Rectal smooth muscle tissue (tissue), 1 donor: ENCODE measurements around the gene LANCL2.
"Not testable (repeated sequence)": the region's sequence is repeated elsewhere in the genome, so short reads cannot be mapped to it uniquely, and the experiment has no call there.

Source experiments
- H3K27ac ChIP-seq: one replicate; pipeline ENCODE4 v1.7.0; 2013; ENCODE audit warnings: low read depth, low read length, inconsistent platforms
- H3K27me3 ChIP-seq: one replicate; pipeline ENCODE4 v1.7.0; 2013; ENCODE audit warnings: low read length; ENCODE audit not compliant: control insufficient read depth, insufficient read depth
- H3K36me3 ChIP-seq: one replicate; pipeline ENCODE4 v1.7.0; 2013; ENCODE audit warnings: low read length; ENCODE audit not compliant: control insufficient read depth, insufficient read depth
- H3K4me1 ChIP-seq: one replicate; pipeline ENCODE4 v1.7.0; 2013; ENCODE audit warnings: low read length; ENCODE audit not compliant: control insufficient read depth, insufficient read depth
- H3K4me3 ChIP-seq: one replicate; pipeline ENCODE4 v1.7.0; 2013; ENCODE audit warnings: low read length
- H3K9ac ChIP-seq: one replicate; pipeline ENCODE4 v1.7.0; 2013; ENCODE audit warnings: low read length

LANCL2 gene

DNA sequence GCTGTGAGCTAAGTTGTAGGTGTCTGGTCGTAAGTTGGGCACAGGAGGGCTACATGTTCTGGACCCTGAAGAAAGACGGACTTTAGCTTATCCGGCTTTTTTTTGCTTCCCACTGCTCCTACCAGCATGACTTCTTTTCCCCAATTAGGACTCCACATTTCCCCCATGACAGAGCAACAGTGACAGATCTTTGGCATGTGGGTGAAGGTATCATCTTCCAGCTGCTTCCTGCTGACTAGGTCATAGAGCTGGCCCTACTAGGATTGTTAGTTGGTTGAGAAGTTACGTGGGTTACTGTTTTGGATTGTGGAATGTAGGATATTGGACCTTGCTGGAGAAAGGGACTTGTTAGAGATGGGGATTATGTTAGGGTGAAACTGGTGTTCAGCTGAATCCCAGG is 21.4 kb downstream of the LANCL2 start:
- H3K9ac ChIP-seq: no peak overlapping the region
- no peak overlapping the region for H3K27ac ChIP-seq
- H3K27me3 ChIP-seq: no peaks in the 10 kb centered on the region
- H3K4me3 ChIP-seq: no peak overlapping the region
- no peaks in the 10 kb centered on the region for H3K36me3 ChIP-seq
- no peaks in the 10 kb centered on the region for H3K4me1 ChIP-seq

DNA sequence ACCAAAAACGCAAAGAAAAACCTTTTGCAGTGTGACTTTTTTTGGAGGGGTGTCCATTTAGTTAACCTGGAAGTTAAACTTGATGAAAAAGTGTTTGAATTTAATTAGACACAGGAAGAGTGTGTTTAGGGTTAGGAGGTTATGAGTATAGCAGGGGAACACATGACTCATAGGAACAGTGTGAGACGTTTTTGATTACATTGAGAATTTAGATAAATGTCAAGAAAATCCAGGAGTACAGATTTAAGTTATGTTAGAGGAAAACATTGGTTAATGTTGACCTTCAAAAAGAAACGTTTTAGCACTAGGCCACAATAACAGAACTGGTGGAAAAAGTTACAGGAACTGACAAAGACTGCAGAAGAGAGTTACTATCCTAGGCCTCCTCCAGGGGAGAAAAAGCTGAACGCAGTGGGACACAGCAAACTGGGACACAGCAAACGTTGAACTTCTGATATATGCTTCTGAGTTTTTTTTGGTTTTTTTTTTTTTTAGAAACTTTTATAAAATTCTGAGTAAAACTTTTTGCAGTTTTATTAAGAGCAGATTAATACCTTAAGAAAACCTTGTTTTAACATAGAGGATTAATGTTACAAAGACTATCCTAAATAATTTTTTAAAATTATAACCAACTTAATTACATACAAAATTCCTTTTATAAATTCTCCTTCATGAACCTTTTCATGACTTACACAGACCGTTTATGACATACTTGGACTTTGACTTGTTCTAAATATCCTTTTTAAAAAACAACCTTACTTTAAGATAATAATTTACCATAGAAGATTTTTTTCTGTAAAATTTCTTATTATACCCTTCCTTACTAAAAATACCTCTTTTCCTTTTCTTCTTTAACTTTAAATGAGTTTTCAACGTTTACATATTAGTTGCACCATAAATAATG is 22.2 kb downstream of the LANCL2 start:
- no peak overlapping the region for H3K27ac ChIP-seq
- no peaks in the 10 kb centered on the region for H3K4me1 ChIP-seq
- H3K27me3 ChIP-seq: no peaks in the 10 kb centered on the region
- H3K36me3 ChIP-seq: no peaks in the 10 kb centered on the region
- no peak overlapping the region for H3K9ac ChIP-seq
- H3K4me3 ChIP-seq: no peak overlapping the region

DNA sequence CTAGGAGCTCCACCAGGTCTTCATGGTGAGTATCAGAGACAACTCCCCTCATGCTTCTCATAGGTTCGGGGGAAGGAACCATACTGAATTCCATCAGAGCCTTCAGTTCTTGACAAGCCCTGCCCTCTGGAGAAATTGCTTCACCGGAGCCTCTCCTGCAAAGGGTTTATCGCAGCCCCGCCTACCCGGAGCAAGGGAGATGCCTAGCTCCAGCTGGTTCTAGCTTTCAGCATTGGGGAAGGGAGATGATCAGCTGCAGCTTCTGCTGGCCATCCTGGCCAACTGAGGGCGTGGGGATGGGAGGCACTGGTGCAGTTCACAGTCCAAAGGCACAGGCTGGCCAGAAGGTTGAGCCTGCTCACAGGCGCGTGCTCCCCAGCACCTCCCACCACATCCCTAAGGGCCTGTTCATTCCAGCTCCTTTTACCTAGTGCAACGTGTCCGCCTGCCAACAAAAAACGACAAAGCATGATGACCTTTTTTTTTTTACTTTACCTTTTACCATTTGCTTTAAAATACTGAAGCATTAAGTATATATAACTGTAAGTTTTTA is 31.2 kb downstream of the LANCL2 start:
- no peaks in the 10 kb centered on the region for H3K4me1 ChIP-seq
- no peak overlapping the region for H3K4me3 ChIP-seq
- H3K27me3 ChIP-seq: no peaks in the 10 kb centered on the region
- H3K36me3 ChIP-seq: peaks cover 2% of the 10 kb centered on the region
- H3K27ac ChIP-seq: no peak overlapping the region
- H3K9ac ChIP-seq: no peak overlapping the region

DNA sequence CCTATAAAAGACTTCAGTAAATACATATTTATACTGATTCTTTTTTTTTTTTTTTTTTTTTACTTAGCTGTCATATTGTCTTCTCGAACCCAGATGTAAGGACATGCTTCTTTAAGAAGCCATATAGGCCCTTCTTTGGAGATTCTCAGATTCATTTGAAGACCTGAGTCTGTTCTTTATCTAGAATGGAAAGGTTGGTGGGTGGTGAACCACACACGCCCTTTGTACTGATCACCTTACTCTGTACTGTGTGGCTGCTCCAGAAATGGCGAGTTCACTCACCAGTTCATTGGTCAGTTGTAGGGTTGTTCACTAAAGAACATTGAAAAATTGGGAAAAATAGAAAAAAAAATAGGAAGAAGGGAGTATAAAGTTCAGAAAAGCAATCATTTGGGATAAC is 32.5 kb downstream of the LANCL2 start:
- Histone ChIP-seq H3K4me1 (no peaks in the 10 kb centered on the region), H3K9ac (no peak overlapping the region), H3K4me3 (no peak overlapping the region), H3K27me3 (no peaks in the 10 kb centered on the region), H3K27ac (no peak overlapping the region), H3K36me3 (peaks cover 2% of the 10 kb centered on the region)

GRCh38 chr7:55400191-55400590 is 35.1 kb downstream of the LANCL2 start:
- no peak overlapping the region for H3K27ac ChIP-seq
- no peaks in the 10 kb centered on the region for H3K27me3 ChIP-seq
- no peaks in the 10 kb centered on the region for H3K4me1 ChIP-seq
- H3K36me3 ChIP-seq: peaks cover 2% of the 10 kb centered on the region
- H3K9ac ChIP-seq: no peak overlapping the region
- H3K4me3 ChIP-seq: no peak overlapping the region

DNA sequence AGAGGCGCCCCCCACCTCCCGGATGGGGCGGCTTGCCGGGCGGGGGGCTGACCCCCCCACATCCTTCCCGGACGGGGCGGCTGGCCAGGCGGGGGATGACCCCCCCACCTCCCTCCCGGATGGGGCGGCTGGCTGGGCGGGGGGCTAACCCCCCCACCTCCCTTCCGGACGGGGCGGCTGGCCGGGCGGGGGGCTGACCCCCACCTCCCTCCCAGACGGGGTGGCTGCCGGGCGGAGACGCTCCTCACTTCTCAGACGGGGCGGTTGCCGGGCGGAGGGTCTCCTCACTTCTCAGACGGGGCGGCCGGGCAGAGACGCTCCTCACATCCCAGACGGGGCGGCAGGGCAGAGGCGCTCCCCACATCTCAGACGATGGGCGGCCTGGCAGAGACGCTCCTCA is 37.4 kb downstream of the LANCL2 start:
- H3K4me1 ChIP-seq, H3K9ac ChIP-seq, H3K27ac ChIP-seq, H3K4me3 ChIP-seq, H3K27me3 ChIP-seq, H3K36me3 ChIP-seq: not testable (repeated sequence)

- peaks cover 2% of the 10 kb centered on the region for H3K36me3 ChIP-seq
- H3K27me3 ChIP-seq: no peaks in the 10 kb centered on the region
These were observed 40.9 kb downstream of the LANCL2 start for GRCh38 chr7:55405856-55406541.

DNA sequence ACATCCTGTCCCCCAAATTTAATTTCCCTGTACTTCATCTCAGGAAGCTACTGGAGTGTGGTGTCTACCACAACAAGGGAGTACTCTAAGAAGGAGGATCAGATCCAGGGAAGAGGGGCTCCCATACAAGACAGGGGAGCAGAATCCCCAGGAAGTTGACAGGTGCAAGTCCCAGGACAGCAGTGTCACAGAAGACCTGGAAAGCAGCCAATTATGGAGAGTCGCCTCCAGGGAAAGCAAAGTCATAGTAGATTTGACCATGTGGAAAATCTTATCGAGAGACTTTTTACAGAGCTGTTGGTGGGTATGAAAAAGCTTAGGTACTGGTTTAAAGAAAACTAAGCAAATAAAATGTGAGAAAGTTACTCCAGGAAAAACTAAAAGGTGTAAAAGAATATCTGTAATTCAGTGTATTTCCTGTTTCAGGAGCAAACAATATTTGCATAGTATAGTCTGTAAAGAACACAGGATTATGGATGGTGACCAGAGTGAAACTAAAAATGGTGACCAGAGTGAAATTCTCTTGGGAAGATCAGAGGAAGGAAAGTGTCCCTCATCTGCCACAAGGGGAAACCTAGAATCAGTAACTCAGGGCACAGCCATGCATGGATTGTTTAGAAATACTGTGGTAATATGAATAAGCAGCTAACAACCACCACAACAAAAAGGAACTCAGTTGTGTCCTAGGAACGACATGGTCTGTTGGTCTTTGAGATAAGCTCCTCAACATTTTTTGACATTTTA is 44.5 kb downstream of the LANCL2 start:
- no peak overlapping the region for H3K9ac ChIP-seq
- no peak overlapping the region for H3K27ac ChIP-seq
- H3K4me1 ChIP-seq: no peaks in the 10 kb centered on the region
- H3K4me3 ChIP-seq: no peak overlapping the region
- H3K36me3 ChIP-seq: peaks cover 2% of the 10 kb centered on the region
- H3K27me3 ChIP-seq: no peaks in the 10 kb centered on the region

More at GRCh38 chr7:55405856-55406541, 40.9 kb downstream of the LANCL2 start:
- Histone ChIP-seq H3K9ac (no peak overlapping the region), H3K4me1 (no peaks in the 10 kb centered on the region), H3K4me3 (no peak overlapping the region), H3K27ac (no peak overlapping the region)

GRCh38 chr7:55410667-55411239 is 45.6 kb downstream of the LANCL2 start:
- no peak overlapping the region for H3K9ac ChIP-seq
- no peaks in the 10 kb centered on the region for H3K27me3 ChIP-seq
- peaks cover 2% of the 10 kb centered on the region for H3K36me3 ChIP-seq
- no peak overlapping the region for H3K4me3 ChIP-seq
- H3K4me1 ChIP-seq: no peaks in the 10 kb centered on the region
- no peak overlapping the region for H3K27ac ChIP-seq

DNA sequence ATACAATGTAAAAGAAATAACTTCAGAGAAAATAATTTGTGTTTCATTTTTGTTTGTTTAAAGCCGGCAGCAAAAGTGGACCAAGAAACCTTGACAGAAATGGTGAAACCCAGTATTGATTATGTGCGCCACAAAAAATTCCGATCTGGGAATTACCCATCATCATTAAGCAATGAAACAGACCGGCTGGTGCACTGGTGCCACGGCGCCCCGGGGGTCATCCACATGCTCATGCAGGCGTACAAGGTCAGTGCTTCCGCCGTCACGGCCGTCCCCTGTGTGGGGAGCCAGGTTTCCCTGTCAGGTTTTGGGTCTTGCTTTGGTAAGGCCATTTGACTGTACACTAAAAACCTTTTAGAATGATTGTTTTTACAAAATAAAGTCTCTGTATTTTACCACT is 46.7 kb downstream of the LANCL2 start:
- H3K27ac ChIP-seq: no peak overlapping the region
- H3K9ac ChIP-seq: no peak overlapping the region
- H3K36me3 ChIP-seq: peaks cover under 1% of the 10 kb centered on the region
- no peak overlapping the region for H3K4me3 ChIP-seq
- no peaks in the 10 kb centered on the region for H3K27me3 ChIP-seq
- no peaks in the 10 kb centered on the region for H3K4me1 ChIP-seq

- H3K27ac ChIP-seq: no peak overlapping the region
- no peaks in the 10 kb centered on the region for H3K4me1 ChIP-seq
- no peak overlapping the region for H3K4me3 ChIP-seq
- H3K27me3 ChIP-seq: no peaks in the 10 kb centered on the region
- no peak overlapping the region for H3K9ac ChIP-seq
- no peaks in the 10 kb centered on the region for H3K36me3 ChIP-seq
These were observed 48.3 kb downstream of the LANCL2 start for GRCh38 chr7:55413442-55413841.
